ENCODE measurements around the gene RSF1.

The RSF1 gene

DNA sequence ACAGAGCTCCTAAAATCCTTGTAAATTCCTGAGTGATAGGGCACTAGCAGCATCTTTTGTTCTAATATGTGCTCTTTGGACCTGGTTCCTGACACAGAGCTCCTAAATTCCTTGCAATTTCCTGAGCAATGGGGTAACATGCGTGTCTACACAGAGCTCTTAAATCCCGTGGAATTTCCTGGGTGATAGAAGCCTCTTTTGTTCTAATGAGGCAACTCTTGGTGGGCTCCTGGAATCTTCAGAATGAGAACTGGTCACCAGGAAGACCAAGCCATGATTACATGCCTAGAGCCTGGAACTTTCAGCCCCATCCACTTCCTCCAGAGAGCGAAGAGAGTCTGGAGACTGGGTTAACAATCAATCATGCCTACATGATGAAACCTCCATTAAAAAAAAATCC lies 19.0 kb downstream of the RSF1 start:
- DNase-seq (ENCODE audit: low read depth) = no peak

- DNase-seq (ENCODE audit: low read depth) = no peak
Observed at GRCh38 chr11:77800449-77800848, 20.1 kb downstream of the RSF1 start.

- no peak for DNase-seq (ENCODE audit: low read depth)
Observed at GRCh38 chr11:77799338-77799737, 21.2 kb downstream of the RSF1 start.

- DNase-seq (ENCODE audit: low read depth) = no peak
Observed at GRCh38 chr11:77793972-77794371, 26.6 kb downstream of the RSF1 start.

DNA sequence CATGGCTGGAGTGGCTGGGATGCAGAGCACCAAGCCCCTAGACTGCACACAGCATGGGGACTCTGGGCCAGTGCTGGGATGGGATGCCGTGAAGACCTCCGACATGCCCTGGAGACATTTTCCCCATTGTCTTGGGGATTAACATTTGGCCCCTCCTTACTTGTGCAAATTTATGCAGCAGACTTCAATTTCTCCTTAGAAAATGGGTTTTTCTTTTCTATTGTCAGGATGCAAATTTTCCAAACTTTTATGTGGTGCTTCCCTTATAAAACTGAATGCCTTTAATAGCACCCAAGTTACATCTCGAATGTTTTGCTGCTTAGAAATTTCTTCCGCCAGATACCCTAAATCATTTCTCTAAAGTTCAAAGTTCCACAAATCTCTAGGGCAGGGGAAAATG lies 29.2 kb downstream of the RSF1 start:
- DNase-seq (ENCODE audit: low read depth) = no peak

GRCh38 chr11:77789731-77790476 lies 30.6 kb downstream of the RSF1 start:
- DNase-seq (ENCODE audit: low read depth) = no peak

- no peak for DNase-seq (ENCODE audit: low read depth)
Observed at GRCh38 chr11:77789061-77789730, 31.3 kb downstream of the RSF1 start.

DNA sequence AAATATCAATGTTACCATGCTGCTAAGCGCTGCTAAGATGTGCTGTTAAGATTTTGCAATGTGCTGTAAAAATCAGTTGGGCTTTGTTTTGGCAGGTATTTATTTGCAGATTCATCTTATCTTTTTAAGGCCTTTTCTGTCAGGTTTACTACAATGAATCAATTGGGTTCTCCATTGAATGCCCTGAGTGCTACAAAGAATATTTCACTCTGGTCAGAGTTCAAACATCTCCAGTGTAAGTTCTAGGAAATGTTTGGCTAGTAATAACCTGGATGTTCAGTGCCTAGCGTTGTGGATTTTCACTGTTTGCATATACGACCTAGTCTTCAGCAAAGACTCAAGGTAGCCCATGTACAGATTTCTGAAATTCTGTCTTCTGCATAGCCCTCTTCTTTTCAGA lies 36.0 kb downstream of the RSF1 start:
- DNase-seq (ENCODE audit: low read depth) = no peak

DNA sequence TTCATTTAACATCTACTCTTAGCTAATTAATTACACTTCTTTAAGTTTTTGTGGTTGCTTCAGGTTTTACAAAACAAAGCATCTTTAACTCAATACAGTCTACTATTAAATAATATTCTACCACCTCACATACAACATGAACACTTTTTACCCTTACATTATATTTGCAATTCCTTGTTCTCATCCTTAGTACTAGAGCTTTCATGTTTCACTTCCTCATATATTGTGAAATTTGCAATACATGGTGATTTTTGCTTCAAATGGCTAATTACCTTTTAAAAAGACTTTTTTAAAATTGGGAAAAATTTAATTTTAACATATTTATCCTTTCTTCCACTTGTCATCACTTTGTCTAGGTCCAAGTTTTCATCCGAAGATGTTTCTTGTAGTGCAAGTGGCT lies 37.5 kb downstream of the RSF1 start:
- no peak for DNase-seq (ENCODE audit: low read depth)

- no peak for DNase-seq (ENCODE audit: low read depth)
Observed at GRCh38 chr11:77779935-77780334, 40.6 kb downstream of the RSF1 start.

DNA sequence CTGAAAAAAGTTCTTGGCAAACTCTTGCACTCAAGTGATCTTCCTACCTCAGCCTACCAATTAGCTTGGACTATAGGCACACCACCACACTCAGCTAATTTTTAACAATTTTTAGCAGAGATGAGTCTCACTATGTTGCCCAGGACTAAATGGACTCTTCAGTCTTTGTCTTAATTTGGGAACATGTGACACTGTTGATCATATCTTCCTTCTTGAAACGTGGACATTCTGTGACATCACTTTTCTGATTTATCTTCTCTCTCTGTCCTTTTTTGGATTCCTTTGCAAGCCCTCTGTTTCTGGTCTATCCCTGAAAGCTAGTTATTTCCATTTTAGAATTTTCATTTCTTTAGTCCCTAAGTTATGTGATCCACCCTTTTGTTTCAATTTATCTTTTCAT lies 42.0 kb downstream of the RSF1 start:
- DNase-seq (ENCODE audit: low read depth) = no peak

GRCh38 chr11:77778118-77778517 lies 42.4 kb downstream of the RSF1 start:
- DNase-seq (ENCODE audit: low read depth) = no peak

- no peak for DNase-seq (ENCODE audit: low read depth)
Observed at GRCh38 chr11:77776455-77776854, 44.1 kb downstream of the RSF1 start.

- DNase-seq (ENCODE audit: low read depth) = no peak
Observed at GRCh38 chr11:77775936-77776335, 44.6 kb downstream of the RSF1 start.

DNA sequence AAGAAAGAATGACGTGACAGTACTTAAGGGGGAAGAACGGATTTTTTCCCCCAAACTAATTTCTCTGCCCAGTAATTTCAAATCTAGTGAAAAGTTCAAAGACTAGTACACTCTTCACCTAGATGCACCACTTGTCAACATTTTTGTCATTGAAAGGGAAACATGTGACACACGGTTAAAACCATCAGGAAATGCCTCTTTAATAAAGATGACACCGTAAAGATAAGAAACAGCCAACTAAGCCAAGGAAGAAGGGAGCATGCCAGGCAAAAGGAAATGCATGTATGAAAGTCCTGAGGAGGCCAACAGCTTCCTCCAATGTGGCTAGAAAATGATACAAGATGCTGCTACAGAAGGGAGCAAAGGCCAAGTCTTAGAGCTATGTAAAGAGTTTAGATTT lies 49.4 kb downstream of the RSF1 start:
- no peak for DNase-seq (ENCODE audit: low read depth)

DNA sequence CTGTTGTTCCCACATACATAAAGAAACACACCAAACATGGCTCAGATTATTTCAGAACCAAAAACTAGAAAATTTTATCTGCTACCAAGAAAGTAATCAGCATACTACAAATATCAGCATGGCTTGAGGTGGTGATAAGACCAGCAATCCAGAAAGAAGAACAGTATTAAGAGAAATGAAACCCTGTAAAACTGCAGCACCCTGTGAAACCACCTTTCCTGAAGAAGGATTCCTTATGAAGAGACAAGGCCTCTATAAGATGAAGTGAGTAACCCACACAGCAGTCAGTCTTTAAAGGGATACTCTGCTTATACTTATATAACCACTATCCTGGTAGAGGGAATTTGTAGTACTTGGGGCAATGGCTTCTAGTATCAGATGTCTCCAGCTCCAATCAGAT lies 49.9 kb downstream of the RSF1 start:
- DNase-seq (ENCODE audit: low read depth) = no peak

DNA sequence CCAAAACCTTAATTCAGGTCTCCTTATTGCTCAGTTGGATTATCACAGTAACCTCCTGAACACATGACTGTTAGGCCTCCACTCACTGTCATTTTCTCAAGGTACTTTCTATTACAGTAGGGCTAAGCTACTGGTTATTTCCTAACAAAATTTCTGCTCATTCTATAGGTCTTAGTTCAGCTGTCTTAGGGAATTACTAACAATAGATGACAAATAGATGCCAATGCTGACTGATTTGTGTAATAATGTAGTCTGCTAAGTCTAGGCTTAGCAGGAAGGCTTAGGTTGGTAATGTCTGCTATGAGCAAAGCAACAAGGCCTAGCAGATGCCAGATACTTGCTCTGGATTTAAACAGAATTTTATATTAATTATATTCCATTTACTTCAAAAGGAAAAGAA lies 58.1 kb downstream of the RSF1 start:
- no peak for DNase-seq (ENCODE audit: low read depth)

DNA sequence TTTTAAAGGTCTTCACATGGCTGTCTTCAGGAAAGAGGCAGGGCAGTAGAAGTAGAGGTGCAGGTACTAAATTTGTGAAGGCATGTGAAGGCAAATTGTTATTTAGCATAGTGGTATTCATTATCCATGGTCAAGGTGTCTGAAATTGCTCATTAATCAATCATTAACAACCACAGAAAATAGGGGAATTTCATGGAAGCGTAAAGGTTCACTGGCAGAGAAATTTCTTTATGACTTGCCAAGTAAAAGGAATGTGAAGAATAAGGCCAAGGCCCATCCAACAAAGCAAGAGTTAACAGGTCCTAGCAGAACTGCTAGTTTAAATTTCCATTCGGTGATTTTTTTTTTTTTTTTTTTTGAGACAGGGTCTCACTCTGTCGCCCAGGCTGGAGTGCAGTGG lies 59.0 kb downstream of the RSF1 start:
- DNase-seq (ENCODE audit: low read depth) = no peak

GRCh38 chr11:77758331-77758730 lies 62.2 kb downstream of the RSF1 start:
- no peak for DNase-seq (ENCODE audit: low read depth)

GRCh38 chr11:77753230-77753629 lies 67.3 kb downstream of the RSF1 start:
- no peak for DNase-seq (ENCODE audit: low read depth)

DNA sequence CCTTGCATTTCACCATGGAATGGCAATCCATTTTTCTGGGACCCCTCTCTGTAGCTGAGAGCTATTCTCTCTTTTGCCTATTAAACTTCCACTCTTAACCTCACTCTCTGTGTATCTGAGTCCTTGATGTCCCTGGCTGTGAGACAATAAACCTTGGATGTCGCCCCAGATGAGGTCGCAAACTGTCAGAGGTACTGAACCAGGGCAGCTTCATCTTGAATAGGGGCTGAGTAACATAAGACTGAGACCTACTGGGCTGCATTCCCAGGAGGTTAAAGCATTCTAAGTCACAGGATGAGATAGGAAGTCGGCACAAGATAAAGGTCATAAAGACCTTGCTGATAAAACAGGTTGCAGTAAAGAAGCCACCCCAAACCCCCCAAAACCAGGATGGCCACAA lies 68.0 kb downstream of the RSF1 start:
- DNase-seq (ENCODE audit: low read depth) = no peak

GRCh38 chr11:77750394-77751156 lies 69.9 kb downstream of the RSF1 start:
- DNase-seq (ENCODE audit: low read depth) = no peak

GRCh38 chr11:77749232-77749631 lies 71.3 kb downstream of the RSF1 start:
- DNase-seq (ENCODE audit: low read depth) = no peak
